Neural crest cell (in vitro differentiated cells): Measurements from ENCODE around the gene TDO2. TPM values are rescaled to one million over a fixed set of nuclear protein-coding genes. Genes with fewer than 3 reads are reported as not detected.
A peak's percentile ranks its signal among the peaks of the same experiment; 100 is the strongest.

Experiments used
- DNase-seq: peaks from one replicate; pipeline ENCODE4 v3.0.0; 2021; ENCODE audit warnings: low read depth, mixed read lengths, low spot score
- H3K27ac Mint-ChIP-seq: one replicate; pipeline ENCODE4 v1.8.0; 2021; ENCODE audit warnings: mild to moderate bottlenecking, mixed read lengths; ENCODE audit not compliant: unreplicated experiment
- H3K27me3 Mint-ChIP-seq: 2 replicates; pipeline ENCODE4 v1.8.0; 2021; ENCODE audit warnings: low read depth, mild to moderate bottlenecking, mixed read lengths
- H3K36me3 Mint-ChIP-seq: 2 replicates; pipeline ENCODE4 v1.8.0; 2021; ENCODE audit warnings: low read depth, mild to moderate bottlenecking, mixed read lengths
- H3K4me1 Mint-ChIP-seq: 2 replicates; pipeline ENCODE4 v1.8.0; 2021; ENCODE audit warnings: mixed read lengths
- H3K4me3 Mint-ChIP-seq: one replicate; pipeline ENCODE4 v1.8.0; 2021; ENCODE audit warnings: mild to moderate bottlenecking, mixed read lengths
- H3K9me3 Mint-ChIP-seq: 2 replicates; pipeline ENCODE4 v1.8.0; 2021; ENCODE audit warnings: mixed read lengths
- total RNA-seq: library from RNA; stranded (reverse); gene quantifications from 2 replicates; pipeline ENCODE4 v1.2.1, GENCODE V29; 2021
- TF ChIP-seq, protein P1 (sequence below): fragments of 200-600 bp; sonication (generic); conservative IDR thresholded peaks from 2 replicates; pipeline ENCODE4 v1.5.0; 2021; ENCODE audit warnings: antibody characterized with exemption, mild to moderate bottlenecking

Gene TDO2
- total RNA-seq, 1 donor from 2014 or later = not detected

DNA sequence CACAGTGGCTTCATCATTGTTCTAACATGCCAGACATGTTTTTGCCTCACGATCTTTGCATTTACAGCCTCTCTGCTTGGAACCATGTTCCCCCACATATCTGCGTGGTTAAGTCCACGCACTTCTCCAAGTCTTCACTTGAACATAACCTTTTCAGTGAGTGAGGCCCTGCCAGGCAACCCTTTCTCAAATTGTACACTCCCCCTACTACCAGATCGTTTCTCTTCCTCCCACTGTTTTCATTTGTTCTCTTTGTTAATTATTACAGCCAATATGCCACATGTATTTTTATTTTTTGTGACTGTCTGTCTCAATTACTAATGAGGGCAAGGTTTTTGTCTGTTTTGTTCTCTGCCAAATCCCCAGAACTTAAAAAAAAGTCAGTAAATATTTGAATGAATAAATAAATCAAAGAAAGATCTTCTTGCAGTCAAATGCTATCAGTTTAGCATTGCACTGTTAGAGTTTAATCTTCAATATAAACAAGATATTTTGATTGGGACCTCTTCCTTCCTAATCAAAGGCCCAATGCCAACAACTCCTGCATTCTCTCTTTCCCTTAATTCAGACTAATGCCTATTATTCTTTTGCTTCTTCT, 32.0 kb downstream of the TDO2 start:
- DNase-seq = no peak
- Mint-ChIP-seq H3K9me3 (peaks cover 13% of the 10 kb centered on the region), H3K27ac (peak overlapping the region; percentile 1), H3K27me3 (no peaks in the 10 kb centered on the region), H3K4me1 (no peaks in the 10 kb centered on the region), H3K4me3 (no peak overlapping the region), H3K36me3 (peaks cover 5% of the 10 kb centered on the region)
- TF ChIP-seq, protein P1, sequence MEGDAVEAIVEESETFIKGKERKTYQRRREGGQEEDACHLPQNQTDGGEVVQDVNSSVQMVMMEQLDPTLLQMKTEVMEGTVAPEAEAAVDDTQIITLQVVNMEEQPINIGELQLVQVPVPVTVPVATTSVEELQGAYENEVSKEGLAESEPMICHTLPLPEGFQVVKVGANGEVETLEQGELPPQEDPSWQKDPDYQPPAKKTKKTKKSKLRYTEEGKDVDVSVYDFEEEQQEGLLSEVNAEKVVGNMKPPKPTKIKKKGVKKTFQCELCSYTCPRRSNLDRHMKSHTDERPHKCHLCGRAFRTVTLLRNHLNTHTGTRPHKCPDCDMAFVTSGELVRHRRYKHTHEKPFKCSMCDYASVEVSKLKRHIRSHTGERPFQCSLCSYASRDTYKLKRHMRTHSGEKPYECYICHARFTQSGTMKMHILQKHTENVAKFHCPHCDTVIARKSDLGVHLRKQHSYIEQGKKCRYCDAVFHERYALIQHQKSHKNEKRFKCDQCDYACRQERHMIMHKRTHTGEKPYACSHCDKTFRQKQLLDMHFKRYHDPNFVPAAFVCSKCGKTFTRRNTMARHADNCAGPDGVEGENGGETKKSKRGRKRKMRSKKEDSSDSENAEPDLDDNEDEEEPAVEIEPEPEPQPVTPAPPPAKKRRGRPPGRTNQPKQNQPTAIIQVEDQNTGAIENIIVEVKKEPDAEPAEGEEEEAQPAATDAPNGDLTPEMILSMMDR = no peak

DNA sequence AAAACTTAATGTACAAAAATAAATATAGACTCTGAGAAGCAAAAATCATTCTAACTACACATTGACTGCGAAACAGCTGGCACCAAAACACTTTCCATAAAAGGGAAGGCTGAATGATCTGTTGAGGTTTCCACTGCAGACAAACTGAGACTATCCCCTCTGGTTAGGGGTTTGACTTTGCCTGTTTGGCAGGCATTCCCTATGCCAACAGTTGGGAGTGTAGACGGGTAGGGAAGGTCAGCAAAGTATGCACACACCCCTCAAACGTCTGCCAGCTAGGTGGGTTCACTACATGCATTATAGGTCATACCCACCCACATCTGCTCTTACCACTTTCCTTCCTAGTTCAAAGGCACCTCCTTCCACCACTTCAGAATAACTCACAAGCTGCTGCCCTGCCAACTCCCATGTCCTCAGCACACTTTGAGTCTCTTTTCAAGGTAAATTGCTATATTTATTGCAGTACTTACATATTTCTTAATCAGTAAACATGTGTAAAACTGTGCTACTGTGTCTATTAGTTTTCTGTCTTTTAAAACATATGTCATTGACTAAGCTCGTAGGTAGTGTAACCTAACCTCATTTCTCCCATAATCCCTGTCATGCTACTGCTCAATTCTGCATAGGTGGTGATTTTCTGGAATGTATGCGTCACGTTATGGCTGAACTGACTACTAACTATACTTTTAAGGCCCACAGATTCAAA, 37.7 kb downstream of the TDO2 start:
- Mint-ChIP-seq H3K4me1 (no peaks in the 10 kb centered on the region), H3K36me3 (no peaks in the 10 kb centered on the region), H3K9me3 (no peaks in the 10 kb centered on the region), H3K4me3 (no peak overlapping the region), H3K27me3 (no peaks in the 10 kb centered on the region), H3K27ac (no peak overlapping the region)
- TF ChIP-seq, protein P1 = no peak
- no peak for DNase-seq

DNA sequence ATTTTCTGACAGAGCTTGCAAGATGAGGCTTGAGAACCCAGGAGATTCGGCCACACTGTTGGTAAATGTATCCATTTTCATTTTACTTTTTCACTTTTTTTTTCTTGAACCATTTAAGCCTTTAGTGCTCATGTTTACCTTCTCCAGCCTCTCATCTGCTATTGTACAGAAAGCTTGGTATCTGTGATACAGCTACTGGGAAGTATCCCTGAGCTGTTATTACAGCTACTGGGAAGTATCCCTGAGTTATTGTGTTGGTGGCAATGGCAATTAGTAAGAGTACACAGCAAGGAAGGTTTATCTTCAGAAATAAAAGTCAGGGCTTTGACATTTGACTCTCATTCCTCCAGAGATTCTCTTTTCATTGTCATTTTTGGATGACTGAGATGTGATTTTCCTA, 38.3 kb downstream of the TDO2 start:
- H3K4me3 Mint-ChIP-seq = no peak overlapping the region
- no peaks in the 10 kb centered on the region for H3K4me1 Mint-ChIP-seq
- H3K27ac Mint-ChIP-seq = no peak overlapping the region
- TF ChIP-seq, protein P1 = no peak
- H3K36me3 Mint-ChIP-seq = no peaks in the 10 kb centered on the region
- DNase-seq = no peak
- H3K27me3 Mint-ChIP-seq = no peaks in the 10 kb centered on the region
- H3K9me3 Mint-ChIP-seq = no peaks in the 10 kb centered on the region

DNA sequence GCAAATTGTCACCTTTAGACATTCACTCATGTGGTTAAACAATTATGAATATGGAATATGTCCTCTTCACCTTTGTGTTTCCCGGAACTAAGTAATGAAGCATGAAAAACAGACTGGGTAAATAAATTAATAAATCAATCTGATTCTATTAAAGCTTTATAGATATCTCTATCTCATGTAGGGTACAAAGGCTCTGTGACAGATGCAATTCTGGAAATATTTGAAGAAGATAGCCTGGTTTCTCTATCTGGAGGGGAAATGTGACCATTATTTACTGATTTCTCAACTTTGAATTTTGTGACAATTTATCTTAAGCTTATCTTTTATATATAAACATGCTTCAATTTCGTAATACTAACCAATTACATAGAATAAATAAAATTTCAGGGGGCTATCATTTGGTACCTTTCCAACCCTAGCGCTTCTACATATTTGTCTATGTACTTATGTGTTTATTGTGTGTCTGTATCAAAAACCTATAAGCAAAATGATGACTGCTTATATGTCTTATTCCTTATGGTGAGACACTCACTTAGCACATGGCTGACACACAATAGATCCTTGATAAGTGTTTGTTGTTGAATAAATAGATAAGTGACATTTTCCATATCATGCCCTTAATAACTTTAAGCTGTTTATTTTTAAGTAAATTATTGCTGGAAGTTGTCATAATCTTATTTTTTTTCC, 40.3 kb downstream of the TDO2 start:
- DNase-seq = no peak
- TF ChIP-seq, protein P1 = no peak
- no peaks in the 10 kb centered on the region for H3K36me3 Mint-ChIP-seq
- H3K9me3 Mint-ChIP-seq = no peaks in the 10 kb centered on the region
- H3K4me1 Mint-ChIP-seq = no peaks in the 10 kb centered on the region
- H3K27ac Mint-ChIP-seq = no peak overlapping the region
- no peak overlapping the region for H3K4me3 Mint-ChIP-seq
- H3K27me3 Mint-ChIP-seq = no peaks in the 10 kb centered on the region

DNA sequence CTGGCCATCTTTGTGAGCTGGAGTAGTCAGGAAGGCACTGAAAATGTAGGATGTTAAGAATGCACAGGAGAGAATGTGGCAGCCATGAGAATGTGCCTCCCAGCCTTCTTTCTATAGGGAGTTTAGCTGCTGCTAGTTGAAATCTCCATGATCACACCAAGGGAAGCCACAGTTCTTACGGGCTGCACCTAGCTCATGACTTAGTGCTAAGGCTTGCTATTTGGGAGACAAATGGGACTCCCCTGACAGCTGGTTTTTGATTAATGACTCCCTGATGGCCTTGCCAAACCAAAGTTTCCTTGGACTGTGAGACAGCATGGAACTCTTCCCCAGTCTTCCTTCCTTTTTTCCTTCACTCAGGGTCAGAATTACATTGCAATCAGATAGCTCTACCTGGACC, 41.0 kb downstream of the TDO2 start:
- no peak for DNase-seq
- H3K27ac Mint-ChIP-seq = no peak overlapping the region
- TF ChIP-seq, protein P1 = no peak
- no peak overlapping the region for H3K4me3 Mint-ChIP-seq
- no peaks in the 10 kb centered on the region for H3K27me3 Mint-ChIP-seq
- no peaks in the 10 kb centered on the region for H3K9me3 Mint-ChIP-seq
- no peaks in the 10 kb centered on the region for H3K36me3 Mint-ChIP-seq
- H3K4me1 Mint-ChIP-seq = no peaks in the 10 kb centered on the region
